Prostate gland (tissue), 2 donors: ENCODE results near the gene ARAP3.

Experiments
- CTCF ChIP-seq, 4 experiments: fragments of 200-600 bp in 2 of 4; fragments of 450-650 bp in 2 of 4; sonication (generic) in 2 of 4; IDR thresholded peaks; 1 replicate in 3 of 4; 2 replicates in 1 of 4; pipeline ENCODE4 v1.5.1; 2016 to 2019; ENCODE audit warnings: antibody characterized with exemption in 4 of 4, mild to moderate bottlenecking in 2 of 4, moderate library complexity in 2 of 4
- POLR2A ChIP-seq: fragments of 450-650 bp; IDR thresholded peaks from one replicate; pipeline ENCODE4 v1.6.1; 2016; ENCODE audit warnings: antibody characterized with exemption, mild to moderate bottlenecking

DNA sequence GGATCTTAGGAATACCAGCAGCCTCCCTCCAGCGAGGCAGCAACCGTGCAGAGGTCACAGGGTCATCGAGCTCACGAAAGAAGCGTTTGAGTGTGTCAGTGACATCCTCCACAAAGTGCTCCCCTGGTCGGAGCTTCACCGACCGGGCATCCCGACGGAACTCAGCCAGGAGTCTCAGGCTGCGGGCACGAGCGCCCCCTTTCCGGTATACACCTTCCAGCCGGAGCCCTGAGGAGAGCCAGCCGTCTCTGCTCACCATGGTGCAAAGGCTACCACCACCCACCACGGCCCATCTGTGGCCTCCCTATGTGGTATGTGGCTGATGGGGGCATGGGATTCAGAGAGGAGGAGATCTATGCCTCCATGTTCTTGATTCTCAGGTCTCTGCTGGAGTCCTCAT, 20.0 kb downstream of the ARAP3 start:
- TF ChIP-seq CTCF (IDR thresholded peaks at IDR 0.05) (no peak), POLR2A (no peak)
